ENCODE results near the gene FBXO24.
"Not testable (repeated sequence)": the region's sequence is repeated elsewhere in the genome, so short reads cannot be mapped to it uniquely, and the experiment has no call there.

FBXO24 gene

DNA sequence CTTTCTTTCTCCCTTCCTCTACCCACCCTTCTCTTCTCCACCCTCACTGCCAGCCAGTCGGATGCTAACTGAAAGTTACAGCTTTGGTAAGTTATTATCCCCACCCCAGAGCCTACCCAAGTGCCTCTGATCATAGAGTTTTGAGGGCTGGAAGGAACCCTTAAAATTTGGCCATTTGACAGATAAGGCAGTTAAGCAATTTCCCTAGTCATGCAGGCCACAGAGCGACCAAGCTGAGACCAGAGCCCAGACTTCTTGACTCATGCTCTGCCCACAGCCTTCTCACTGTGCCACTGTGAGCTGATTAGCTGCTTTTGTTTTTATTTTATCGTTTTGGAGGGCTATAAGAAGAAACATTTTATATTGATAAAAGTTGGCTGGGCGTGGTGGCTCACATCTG is 29.6 kb upstream of the FBXO24 start:
- no peak for DNase-seq (ENCODE audit: low read depth, low spot score)

GRCh38 chr7:100559127-100559526 is 27.0 kb upstream of the FBXO24 start:
- DNase-seq (ENCODE audit: low read depth, low spot score): no peak

DNA sequence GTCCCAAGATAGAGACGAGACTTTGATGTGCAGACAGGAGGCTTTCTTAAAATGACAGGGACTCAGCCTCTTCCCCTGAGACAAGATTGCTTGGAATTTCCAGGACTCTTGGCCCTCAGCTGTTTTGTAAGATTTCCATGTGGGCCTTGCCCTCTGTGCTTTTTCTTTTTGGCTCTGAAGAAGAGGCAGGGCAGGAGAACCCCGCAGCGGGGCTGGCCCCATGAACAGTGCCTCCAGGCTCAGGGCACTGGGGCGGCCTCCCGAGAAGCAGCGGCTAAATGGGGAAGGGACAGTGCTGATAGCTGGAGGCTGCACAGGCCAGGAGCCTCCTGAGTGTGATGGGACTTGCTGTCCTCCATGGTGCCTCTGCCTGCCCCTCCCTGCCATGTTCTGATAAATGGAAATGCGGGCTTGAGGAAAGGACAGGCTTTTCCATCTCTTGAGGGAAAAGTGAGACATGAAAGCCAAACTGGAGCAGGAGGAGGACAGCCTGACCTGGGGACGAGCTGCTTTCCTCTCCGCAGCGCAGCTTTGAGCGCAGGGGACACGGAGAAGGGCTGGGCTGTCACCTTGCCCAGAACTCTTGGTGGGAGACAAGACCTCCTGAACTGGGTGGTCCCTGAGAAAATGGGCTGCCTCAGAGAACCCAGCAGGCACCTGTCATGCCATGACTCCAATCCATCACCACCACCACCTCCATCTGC is 24.5 kb upstream of the FBXO24 start:
- no peak for DNase-seq (ENCODE audit: low read depth, low spot score)

DNA sequence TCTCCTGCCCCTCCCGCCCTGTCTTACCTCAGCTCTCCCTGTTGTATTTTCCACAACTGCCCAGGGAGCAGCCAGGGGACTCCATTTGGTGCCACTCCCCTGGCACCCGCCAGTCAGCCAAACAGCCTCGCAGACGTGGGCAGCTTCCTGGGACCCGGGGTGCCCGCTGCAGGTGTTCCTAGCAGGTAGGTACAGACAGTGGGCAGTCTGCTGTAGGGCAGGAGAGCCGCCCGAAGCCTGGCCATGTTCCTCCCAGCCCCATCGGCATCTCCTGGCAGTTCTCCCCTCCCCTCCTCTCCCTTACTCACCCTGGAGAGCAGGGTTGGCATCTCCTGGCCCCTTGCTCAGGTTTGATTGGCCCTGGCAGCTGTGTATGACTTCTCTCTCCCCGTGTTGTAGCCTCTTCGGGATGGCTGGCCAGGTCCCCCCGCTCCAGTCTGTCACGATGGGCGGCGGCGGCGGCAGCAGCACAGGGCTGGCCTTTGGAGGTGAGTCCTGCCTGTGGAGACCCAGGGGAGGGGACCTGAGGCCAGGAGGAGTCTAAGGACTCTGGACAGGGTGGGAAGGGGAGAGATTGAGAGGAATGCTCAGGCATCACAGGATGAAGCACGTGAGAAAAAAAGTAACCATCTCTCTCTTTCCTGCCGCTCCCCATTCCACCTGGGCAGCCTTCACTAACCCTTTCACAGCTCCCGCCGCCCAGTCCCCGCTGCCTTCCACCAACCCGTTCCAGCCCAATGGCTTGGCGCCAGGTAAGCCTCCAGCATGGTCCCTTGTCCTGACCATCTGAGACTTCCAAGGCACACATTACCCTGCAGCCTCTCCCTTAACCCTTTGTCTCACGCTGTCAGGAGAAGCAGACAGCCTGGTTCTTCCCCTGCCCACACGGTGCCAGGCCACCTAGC is 23.7 kb upstream of the FBXO24 start:
- no peak for DNase-seq (ENCODE audit: low read depth, low spot score)

GRCh38 chr7:100563100-100563564 is 23.0 kb upstream of the FBXO24 start:
- no peak for DNase-seq (ENCODE audit: low read depth, low spot score)

GRCh38 chr7:100563809-100564400 is 22.2 kb upstream of the FBXO24 start:
- DNase-seq (ENCODE audit: low read depth, low spot score): no peak

DNA sequence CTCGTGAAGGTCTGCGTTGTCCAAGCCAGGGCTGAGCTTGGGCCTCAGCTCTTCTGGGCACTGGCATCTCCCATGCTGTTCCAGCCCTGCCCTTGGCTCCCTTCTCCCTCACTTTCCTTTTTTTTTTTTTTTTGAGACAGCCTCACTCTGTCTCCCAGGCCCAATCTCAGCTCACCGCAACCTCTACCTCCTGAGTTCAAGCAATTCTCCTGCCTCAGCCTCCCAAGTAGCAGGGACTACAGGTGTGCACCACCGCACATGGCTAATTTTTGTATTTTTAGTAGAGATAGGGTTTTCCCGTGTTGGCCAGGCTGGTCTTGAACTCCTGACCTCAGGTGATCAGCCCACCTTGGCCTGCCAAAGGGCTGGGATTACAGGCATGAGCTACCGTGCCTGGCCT is 21.7 kb upstream of the FBXO24 start:
- not testable (repeated sequence) for DNase-seq (ENCODE audit: low read depth, low spot score)

DNA sequence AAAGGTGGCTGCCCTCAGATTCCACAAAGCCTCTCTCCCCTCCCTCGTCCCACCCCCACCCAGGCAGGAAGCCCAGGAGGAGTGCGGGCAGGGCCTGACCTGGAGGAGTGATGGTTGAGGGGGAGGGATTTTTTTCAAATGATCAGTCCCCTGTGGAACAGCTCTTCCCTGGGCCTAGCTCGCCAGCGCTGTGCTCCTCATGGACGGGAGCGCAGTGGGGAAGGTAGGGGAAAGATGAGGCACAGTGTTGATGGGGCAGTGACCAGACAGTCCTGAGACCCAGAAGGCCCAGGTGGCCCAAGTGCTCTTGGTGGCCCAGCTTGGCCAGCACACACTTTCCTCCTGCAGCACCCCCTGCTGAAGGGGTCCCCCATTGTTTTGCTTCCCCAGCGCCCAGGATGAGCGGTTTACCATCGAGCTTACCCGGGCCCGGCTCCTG is 21.0 kb upstream of the FBXO24 start:
- no peak for DNase-seq (ENCODE audit: low read depth, low spot score)

DNA sequence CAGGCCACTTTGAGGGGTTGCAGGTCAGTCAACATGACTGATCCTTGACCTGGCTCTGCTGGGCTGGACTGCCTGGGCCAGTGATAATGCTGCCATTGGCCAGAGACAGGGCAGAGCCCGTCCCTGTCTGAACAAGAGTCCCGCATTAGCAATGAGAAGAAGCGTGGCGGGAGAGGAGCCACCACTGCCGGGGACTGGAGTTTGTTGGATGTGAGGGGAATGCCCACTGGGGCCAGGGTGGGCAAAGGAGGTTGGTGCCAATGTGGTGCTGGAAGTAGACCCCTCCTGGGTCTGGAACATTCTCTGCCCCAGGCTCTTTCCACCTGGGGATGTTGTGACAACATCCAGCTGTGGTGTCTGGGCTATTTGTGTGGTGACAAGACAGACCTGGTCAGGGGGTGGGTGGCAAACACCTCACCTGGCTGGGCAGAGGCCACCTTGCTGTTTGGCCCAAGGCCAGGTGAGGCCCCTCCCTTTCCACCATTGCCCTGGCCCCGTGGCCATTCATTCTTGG is 20.1 kb upstream of the FBXO24 start:
- no peak for DNase-seq (ENCODE audit: low read depth, low spot score)

DNA sequence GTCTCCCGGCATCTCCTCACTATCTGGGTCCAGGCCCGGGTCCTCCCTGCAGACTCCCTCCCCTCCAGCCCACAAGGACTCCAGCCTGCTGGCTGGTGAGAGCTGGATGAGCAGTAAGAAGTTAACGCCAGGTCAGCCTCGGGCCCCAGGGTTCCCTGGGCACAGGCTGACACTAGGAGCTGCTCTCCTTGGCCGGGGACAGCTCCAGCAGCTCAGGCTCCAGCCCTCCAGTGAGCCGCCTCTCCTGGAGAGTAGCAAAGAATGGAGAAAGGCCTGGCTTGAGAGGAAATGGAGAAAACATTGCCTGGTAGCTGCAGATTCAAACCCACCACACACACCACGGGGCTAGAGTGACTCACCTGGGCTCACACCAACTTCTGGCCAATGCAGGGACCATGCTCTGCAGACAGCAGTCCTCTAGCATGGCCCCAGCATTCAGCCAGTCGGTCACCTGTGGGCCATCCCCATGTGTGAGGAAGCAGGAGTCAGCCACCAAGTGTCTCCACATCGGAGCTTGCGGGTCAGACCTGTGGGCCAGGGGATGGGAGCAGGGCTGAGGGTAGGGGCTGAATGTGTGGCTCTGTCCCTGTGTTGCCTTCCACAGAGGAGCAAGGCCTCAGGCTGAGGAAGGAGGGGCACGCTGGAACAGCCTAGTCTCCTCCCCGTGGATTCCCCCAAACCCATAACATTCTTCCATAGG is 18.9 kb upstream of the FBXO24 start:
- no peak for DNase-seq (ENCODE audit: low read depth, low spot score)

GRCh38 chr7:100567751-100568175 is 18.4 kb upstream of the FBXO24 start:
- no peak for DNase-seq (ENCODE audit: low read depth, low spot score)

DNA sequence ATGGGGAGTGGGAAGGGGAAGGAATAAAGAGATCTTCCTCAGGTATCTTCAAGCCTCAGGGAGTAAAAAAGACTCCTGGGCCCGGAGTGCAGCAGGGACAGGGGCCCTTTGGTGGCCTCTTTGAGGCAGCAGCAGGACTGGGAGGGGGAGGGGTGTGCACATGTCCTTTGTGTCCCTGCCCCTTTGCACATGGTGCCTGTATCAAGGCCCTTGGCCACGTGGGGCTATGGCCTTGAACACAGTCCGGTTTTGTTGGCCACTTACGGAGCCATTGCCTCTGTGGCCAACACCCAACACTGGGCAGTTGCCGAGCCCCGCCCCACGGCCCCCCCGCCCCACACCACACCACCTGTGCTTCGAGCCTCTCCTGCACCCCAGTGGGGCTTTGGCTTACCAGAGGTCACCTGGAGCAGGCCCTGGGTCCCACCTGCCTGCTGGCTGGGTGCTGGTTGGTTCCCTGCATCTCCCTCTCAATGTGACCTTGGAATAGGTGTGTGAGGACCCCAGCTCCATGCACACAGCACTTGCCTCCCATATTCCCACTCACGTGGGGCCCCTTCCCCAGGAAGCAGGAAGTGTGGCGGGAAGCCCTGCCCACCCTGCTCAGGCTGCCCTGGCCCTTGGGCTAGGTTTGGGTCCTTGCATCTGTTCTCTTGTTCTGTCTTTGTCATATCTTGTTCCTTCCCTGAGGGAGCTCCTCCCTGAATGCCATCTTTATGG is 17.8 kb upstream of the FBXO24 start:
- no peak for DNase-seq (ENCODE audit: low read depth, low spot score)

- DNase-seq (ENCODE audit: low read depth, low spot score): no peak
Observed at GRCh38 chr7:100568896-100569844, 17.0 kb upstream of the FBXO24 start.

- no peak for DNase-seq (ENCODE audit: low read depth, low spot score)
Observed at GRCh38 chr7:100570954-100571828, 14.9 kb upstream of the FBXO24 start.

- no peak for DNase-seq (ENCODE audit: low read depth, low spot score)
Observed at GRCh38 chr7:100571829-100572116, 14.4 kb upstream of the FBXO24 start.

DNA sequence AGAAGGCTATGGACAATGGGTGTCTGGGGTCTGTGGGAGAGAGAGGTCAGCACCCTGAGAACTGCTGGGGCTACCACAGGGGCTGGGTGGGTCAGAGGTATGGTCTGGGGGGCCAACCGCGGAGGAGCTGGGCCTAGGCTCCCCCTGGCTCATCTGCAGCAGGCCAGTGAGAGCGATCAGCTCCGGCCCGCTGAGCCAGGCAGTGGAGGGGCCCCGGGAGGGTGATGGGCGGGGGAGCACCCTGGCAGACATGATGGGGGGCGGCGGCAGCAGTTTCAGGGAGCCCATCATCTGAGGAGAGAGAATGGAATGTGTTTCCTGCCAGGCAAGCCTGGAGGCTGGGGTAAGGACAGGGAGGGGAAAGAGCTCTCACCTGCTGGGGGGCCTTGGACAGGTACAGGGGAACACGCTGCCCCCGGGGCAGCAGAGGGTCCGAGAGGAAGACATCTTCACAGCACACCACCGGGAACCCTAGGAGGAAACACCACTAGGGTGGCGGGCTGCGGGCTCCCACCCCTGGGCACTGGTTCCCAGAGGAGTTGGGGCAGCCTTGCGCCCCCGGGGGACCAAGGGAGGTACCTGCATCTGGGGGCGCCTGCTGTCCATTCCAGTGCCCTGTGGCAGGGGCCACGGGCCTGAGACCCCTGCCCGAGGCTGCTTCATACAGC is 13.7 kb upstream of the FBXO24 start:
- no peak for DNase-seq (ENCODE audit: low read depth, low spot score)

- no peak for DNase-seq (ENCODE audit: low read depth, low spot score)
Observed at GRCh38 chr7:100572949-100573675, 13.0 kb upstream of the FBXO24 start.
